ENCODE results near the gene DEXI.
A peak's percentile ranks its signal among the peaks of the same experiment; 100 is the strongest.

DEXI gene

GRCh38 chr16:10902999-10903398 is 39.3 kb downstream of the DEXI start:
- no peak for DNase-seq (ENCODE audit: low read depth)
- TF ChIP-seq, protein P1, sequence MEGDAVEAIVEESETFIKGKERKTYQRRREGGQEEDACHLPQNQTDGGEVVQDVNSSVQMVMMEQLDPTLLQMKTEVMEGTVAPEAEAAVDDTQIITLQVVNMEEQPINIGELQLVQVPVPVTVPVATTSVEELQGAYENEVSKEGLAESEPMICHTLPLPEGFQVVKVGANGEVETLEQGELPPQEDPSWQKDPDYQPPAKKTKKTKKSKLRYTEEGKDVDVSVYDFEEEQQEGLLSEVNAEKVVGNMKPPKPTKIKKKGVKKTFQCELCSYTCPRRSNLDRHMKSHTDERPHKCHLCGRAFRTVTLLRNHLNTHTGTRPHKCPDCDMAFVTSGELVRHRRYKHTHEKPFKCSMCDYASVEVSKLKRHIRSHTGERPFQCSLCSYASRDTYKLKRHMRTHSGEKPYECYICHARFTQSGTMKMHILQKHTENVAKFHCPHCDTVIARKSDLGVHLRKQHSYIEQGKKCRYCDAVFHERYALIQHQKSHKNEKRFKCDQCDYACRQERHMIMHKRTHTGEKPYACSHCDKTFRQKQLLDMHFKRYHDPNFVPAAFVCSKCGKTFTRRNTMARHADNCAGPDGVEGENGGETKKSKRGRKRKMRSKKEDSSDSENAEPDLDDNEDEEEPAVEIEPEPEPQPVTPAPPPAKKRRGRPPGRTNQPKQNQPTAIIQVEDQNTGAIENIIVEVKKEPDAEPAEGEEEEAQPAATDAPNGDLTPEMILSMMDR (conservative IDR thresholded peaks at IDR 0.05; ENCODE audit: low read length): no peak
- H3K4me3 ChIP-seq (ENCODE audit: low read length): no peak overlapping the region

GRCh38 chr16:10897134-10897533 is 45.1 kb downstream of the DEXI start:
- no peak overlapping the region for H3K4me3 ChIP-seq (ENCODE audit: low read length)
- no peak for DNase-seq (ENCODE audit: low read depth)

DNA sequence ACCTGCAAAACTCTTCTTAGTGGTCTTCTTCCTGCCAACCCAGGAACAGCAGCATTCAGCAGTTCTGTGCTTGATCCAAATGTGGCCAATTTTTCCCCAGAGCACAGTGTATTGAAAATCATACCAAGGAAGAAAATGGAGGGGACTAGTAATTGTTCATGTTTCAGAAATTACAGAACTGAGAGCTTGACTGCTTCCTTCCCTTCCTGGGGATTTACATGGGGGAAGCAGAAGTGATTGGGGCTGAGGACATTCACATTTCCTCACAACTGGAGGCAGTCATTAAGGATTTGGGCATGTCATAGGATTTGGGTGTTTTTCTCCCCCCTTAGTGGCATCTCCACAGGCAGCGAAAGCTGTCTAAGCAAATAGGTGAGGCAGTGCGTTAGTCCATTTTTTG is 45.5 kb downstream of the DEXI start:
- H3K4me3 ChIP-seq (ENCODE audit: low read length): no peak overlapping the region
- TF ChIP-seq, protein P1 (conservative IDR thresholded peaks at IDR 0.05; ENCODE audit: low read length): no peak
- no peak for DNase-seq (ENCODE audit: low read depth)

More at GRCh38 chr16:10897134-10897533, 45.1 kb downstream of the DEXI start:
- TF ChIP-seq, protein P1 (conservative IDR thresholded peaks at IDR 0.05; ENCODE audit: low read length): no peak

DNA sequence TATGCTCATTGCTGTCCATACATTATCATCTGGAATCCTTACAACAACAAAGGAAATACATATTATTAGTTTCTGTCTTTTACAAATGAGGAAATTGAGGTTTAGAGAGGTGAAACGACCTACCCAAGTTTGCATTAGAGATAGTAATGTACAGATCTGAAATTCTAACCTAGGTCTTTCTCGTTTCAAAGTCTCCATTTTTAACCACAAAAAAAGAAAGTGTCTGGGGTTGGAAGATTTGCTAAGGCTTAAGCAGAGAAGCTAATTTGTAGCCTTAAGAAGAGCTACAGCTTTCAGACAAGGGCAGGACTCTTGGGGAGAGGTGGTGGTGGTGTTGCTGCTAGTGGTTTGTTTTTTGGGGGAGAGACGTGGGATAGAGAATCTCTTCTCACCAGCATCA is 46.1 kb downstream of the DEXI start:
- no peak for DNase-seq (ENCODE audit: low read depth)
- no peak overlapping the region for H3K4me3 ChIP-seq (ENCODE audit: low read length)
- TF ChIP-seq, protein P1 (conservative IDR thresholded peaks at IDR 0.05; ENCODE audit: low read length): no peak

DNA sequence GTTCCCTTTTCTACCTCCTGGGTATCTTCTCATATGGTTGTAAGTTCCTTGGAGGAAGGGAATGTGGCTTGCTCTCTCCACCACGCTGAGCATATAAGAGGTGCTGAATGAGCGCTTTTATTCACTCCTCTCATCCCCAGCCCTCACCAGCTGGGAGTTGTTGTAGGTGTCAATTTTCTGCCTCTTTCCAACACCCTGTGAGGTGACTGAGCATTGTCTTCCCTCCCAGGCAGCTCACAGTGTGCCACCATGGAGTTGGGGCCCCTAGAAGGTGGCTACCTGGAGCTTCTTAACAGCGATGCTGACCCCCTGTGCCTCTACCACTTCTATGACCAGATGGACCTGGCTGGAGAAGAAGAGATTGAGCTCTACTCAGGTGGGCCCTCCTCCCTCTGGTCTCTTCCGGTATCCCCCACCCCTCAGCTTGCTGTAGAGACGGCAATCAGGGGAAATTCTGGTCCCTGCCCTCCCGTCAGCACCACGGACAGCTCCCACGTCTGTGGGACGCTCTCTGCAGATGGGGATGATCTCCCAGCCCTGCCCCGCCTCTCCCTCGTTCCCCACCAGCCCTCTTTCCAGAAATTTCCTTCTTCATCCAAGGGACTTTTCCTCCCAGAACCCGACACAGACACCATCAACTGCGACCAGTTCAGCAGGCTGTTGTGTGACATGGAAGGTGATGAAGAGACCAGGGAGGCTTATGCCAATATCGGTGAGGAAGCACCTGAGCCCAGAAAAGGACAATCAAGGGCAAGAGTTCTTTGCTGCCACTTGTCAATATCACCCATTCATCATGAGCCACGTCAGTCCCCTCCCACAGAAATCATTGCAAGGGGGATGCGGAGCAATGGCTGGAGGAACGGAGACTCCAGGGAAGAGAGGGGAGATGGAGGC is 47.0 kb downstream of the DEXI start:
- TF ChIP-seq, protein P1 (conservative IDR thresholded peaks at IDR 0.05; ENCODE audit: low read length): no peak
- no peak overlapping the region for H3K4me3 ChIP-seq (ENCODE audit: low read length)
- peak; percentile 21 for DNase-seq (ENCODE audit: low read depth)

DNA sequence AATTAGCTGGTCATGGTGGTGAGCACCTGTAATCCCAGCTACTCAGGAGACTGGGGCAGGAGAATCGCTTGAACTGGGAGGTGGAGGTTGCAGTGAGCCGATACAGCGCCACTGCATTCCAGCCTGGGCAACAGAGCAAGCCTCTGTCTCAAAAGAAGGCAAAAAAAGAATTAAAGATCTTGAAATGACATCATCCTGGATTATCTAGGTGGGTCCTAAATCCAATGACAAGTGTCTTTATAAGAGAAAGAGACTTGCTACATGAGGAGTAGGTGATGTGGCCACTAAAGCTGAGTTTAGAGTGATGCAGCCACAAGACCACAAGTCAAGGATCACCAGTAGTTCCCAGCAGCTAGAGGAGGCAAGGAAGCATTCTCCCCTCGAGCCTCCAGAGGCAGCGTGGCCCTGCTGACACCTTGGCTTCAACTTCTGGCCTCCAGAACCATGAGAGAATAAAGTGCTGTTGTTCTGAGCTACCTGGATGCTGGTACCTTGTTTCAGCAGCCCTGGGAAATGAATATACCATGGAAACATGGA is 49.4 kb downstream of the DEXI start:
- TF ChIP-seq, protein P1 (conservative IDR thresholded peaks at IDR 0.05; ENCODE audit: low read length): no peak
- no peak overlapping the region for H3K4me3 ChIP-seq (ENCODE audit: low read length)
- no peak for DNase-seq (ENCODE audit: low read depth)

- DNase-seq (ENCODE audit: low read depth): no peak
- H3K4me3 ChIP-seq (ENCODE audit: low read length): no peak overlapping the region
- TF ChIP-seq, protein P1 (conservative IDR thresholded peaks at IDR 0.05; ENCODE audit: low read length): no peak
Observed at GRCh38 chr16:10889855-10890254, 52.4 kb downstream of the DEXI start.
